AML-193 (cell line): Measurements from ENCODE around the gene S100A1.
"Not testable (repeated sequence)": the region's sequence is repeated elsewhere in the genome, so short reads cannot be mapped to it uniquely, and the experiment has no call there.

Experiments used
- DNase-seq, 2 experiments: peaks; one replicate each; lab custom pipeline; 2025; lab: John Stamatoyannopoulos, UW

S100A1 gene

DNA sequence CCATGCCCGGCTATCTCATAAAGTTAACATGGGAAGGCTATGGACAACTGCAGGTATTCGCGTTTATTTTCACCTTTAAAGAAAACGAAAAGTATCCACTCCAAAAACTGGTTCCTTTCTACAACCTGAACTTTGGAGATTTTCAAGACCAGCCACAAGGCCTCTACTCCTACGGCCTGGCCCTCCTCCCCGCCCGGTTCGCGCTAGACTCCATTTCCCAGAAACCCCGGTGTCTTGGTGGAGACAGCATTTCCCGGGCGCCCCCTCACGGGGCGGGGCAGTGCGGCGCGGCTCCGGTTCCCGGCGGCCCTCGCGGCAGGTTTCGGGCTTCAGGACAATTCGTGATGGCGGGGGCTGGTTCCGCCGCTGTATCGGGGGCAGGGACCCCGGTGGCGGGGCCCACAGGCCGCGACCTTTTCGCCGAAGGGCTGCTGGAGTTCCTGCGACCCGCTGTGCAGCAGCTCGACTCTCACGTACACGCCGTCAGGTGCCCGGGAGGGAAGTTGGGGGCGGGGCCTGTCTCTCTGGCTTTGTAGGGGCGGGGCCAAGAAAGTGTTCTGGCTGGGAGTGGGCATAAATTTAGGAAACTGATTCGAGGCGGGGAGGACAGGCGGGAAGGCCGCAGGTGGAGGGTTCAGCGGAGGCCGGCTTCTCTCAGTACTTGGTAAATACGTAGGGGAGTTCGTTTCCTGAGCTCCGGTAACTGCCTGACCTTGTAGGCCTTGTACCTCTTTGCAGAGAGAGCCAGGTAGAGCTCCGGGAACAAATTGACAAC is 30.4 kb downstream of the S100A1 start, which contains the start of gene SNAPIN:
SNAPIN (plus strand) TSS at position 304 of the 775 bp plus-strand sequence; CDS start at position 345, 41 bp downstream.
- peak; percentile 78 to 85 for DNase-seq

DNA sequence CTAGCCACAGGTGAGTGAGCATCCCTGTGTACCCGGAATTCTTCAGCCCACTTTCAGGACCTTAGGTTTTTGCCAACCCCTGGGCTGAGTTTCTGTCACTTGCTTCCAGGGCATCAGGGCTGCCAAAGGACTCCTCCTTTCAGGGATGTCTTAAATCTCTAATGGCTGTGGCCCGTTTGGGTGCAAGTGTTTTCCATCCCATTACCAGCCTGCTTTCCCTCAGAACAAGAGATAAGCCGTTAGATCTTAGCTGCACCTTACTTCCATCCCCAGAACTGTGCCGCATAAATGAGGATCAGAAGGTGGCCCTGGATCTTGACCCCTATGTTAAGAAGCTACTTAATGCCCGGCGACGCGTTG is 30.9 kb downstream of the S100A1 start:
- no peak for DNase-seq

- DNase-seq: no peak
Measured at GRCh38 chr1:153659656-153660055, 31.4 kb downstream of the S100A1 start.

- no peak for DNase-seq
Measured at GRCh38 chr1:153661111-153661708, 33.0 kb downstream of the S100A1 start.

GRCh38 chr1:153662269-153662668 is 34.0 kb downstream of the S100A1 start:
- no peak for DNase-seq

- peak; percentile 11 to 13 for DNase-seq
Measured at GRCh38 chr1:153663211-153663610, 35.0 kb downstream of the S100A1 start.

GRCh38 chr1:153667439-153667838 is 39.2 kb downstream of the S100A1 start:
- DNase-seq: no peak

DNA sequence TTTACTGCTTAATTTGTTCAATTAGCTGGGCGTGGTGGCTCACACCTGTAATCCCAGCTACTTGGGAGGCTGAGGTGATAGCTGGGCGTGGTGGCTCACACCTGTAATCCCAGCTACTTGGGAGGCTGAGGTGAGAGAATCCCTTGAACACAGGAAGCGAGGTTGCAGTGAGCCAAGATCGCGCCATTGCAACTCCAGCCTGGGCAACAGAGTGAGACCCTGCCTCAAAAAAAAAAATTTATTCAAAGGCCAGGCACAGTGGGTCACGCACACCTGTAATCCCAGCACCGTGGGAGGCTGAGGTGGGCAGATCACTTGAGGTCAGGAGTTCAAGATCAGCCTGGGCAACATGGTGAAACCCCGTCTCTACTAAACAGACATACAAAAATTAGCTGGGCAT is 40.4 kb downstream of the S100A1 start:
- not testable (repeated sequence) for DNase-seq

GRCh38 chr1:153669606-153670005 is 41.4 kb downstream of the S100A1 start:
- no peak for DNase-seq

DNA sequence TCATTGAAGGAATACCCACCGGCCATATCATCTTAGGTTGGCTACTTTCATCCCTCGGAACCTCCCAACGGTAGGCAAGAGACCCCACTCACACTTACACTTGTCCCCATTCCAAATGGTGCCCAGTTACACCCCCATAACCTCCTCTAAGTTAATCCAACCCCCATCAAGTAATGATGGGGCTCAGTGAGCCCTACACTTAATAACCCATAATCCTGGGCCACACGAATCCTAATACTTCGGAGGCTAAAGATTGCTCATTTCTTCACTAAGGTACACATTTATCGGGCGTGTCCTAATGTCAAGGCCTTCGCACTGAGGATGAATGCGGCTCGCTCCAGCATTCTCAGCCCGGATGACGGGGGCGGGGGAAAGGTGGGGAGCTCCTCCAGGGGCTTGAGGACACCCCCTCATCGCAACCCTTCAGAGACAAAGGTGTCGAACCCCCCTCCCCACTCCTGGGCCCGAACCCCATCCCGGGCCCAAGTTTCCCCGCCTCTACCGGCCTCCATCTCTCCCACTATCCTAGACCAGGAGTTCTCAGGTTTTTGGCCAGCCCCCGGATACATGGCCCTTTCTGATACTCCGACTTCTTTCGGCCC is 42.1 kb downstream of the S100A1 start:
- no peak for DNase-seq

DNA sequence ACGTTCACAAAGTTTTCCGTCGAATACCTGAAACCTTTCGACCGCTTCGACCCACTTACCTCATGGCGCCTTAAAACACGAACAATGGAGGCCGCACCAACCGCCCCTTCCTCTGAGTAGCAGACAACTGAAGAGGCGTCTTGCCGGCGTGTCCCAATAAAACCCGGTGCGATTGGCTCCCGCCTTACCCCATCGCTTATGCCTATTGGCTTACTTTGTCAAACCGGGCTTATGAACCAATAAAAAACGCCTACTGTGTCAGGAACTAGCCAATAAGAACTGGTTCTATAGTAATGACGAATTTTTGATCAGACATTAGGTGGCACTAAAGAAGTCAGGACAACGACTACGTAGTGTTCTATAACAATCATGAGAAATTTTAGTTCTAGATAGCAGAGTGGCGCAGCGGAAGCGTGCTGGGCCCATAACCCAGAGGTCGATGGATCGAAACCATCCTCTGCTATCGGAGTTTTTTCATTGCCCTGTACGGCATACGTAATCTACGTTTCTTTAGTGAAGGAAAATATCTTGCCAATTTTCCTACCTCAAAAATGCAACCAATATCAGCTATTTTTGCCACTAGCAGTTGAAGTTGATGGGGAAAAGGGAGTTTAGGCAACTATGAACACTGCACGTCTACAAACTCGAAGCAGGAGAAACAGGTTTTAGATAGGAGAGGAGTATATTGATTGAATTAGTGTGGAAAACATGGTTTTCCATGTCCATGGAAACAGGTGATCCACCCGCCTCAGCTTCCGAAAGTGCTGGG is 42.8 kb downstream of the S100A1 start, which contains the start of gene ILF2:
ILF2 (minus strand) TSS at position 135 of the 769 bp plus-strand sequence; CDS start at position 64, 71 bp downstream.
- peak; percentile 99 for DNase-seq

DNA sequence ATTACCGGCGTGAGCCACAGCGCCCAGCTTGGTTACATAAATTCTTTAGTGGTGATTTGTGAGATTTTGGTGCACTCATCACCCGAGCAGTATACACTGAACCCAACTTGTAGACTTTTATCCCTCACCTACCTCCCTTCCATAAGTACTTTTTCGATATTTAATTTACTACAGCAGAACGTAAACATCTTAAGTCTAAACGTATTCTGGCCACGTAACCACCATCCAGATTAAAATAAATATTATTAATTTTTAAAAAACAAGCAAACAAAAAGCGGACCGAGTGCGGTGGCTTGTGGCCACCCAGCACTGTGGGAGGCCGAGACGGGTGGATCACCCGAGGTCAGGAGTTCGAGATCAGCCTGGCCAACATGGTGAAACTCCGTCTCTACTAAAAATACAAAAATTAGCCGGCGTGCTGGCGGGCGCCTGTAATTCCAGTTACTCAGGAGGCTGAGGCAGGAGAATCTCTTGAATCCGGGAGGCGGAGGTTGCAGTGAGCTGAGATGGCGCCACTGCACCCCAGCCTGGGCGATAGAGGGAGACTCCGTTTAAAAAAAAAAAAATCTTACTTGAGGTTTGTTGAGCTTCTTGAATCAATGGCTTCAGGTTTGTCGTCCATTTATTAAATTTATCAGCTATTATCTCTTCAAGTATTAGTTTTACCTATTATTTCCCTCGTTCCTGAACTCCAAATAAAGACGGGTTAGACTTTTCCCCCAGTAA is 43.6 kb downstream of the S100A1 start:
- DNase-seq: peak; percentile 25 to 31

- no peak for DNase-seq
Measured at GRCh38 chr1:153673511-153673910, 45.3 kb downstream of the S100A1 start.

DNA sequence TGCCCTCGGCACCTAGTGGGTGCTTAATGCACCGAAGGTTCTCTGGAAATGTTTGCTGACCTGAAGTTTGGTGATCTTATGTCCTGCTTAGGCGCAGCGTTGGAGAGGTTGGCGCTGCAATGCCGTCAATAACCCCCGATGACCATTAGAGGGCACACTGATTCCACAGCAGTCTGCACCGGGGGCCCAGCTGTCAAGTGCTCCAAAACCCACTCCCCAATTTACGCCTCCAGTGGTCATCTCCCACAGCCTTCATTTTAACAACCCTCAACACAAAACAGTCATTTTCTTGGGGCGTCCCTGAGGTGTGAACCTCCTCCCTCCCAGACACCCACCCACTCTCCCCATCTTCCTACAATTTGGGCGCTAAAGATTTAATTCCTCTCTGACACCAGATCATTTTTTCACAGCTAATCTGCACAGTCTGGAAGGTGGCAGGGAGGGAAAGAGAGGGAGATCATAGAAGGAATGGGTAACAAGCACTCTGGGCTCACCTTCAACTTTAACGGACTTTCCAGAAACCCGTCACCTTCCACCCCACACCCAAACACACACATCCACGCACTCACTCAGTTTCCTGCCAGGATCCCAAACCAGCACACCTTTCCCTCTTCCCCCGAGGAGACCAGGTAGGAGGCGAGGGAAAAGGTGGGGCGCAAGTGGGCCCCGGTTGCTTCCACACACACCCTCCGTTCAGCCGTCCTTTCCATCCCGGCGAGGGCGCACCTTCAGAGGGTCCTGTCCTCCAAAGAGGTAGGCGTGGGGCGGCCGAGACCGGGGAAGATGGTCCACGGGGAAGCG is 49.7 kb downstream of the S100A1 start:
- DNase-seq: peak; percentile 27 to 28

DNA sequence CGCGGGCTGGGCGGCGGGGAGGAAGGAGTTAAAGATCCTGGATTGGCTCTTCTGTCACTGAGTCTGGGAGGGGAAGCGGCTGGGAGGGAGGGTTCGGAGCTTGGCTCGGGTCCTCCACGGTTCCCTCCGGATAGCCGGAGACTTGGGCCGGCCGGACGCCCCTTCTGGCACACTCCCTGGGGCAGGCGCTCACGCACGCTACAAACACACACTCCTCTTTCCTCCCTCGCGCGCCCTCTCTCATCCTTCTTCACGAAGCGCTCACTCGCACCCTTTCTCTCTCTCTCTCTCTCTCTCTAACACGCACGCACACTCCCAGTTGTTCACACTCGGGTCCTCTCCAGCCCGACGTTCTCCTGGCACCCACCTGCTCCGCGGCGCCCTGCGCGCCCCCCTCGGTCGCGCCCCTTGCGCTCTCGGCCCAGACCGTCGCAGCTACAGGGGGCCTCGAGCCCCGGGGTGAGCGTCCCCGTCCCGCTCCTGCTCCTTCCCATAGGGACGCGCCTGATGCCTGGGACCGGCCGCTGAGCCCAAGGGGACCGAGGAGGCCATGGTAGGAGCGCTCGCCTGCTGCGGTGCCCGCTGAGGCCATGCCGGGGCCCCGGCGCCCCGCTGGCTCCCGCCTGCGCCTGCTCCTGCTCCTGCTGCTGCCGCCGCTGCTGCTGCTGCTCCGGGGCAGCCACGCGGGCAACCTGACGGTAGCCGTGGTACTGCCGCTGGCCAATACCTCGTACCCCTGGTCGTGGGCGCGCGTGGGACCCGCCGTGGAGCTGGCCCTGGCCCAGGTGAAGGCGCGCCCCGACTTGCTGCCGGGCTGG is 50.5 kb downstream of the S100A1 start, which contains the start of gene NPR1:
NPR1 (plus strand) TSS at position 170 of the 818 bp plus-strand sequence; CDS start at position 591, 421 bp downstream.
- DNase-seq: no peak

- no peak for DNase-seq
Measured at GRCh38 chr1:153679337-153680119, 51.3 kb downstream of the S100A1 start.

- no peak for DNase-seq
Measured at GRCh38 chr1:153680120-153680403, 51.8 kb downstream of the S100A1 start.
